H1 (cell line): ENCODE results near the gene LUM. TPM values are rescaled to one million over a fixed set of nuclear protein-coding genes. Genes with fewer than 3 reads are reported as not detected.

ENCODE experiments used
- polyA plus RNA-seq, 7 experiments: library from polyadenylated mRNA; depleted of rRNA in 3 of 7; stranded (reverse) in 5 of 7; unstranded in 2 of 7; fragments of >200 nt in 5 of 7; fragments of 200-250 nt in 2 of 7; gene quantifications; 1 replicate in 5 of 7; 2 replicates in 1 of 7; 4 replicates in 1 of 7; pipeline versions ENCODE4 v1.2.1 to v1.2.3, GENCODE V29; 2011 to 2013; ENCODE audit warnings: missing spikeins in 2 of 7, mixed read lengths in 2 of 7
- total RNA-seq: library from RNA; stranded (reverse); fragmentation: NEBNext Ultra II Directional; extraction: Animal tissue kit (Norgen Biotek cat#: 25700); gene quantifications from 2 replicates; pipeline ENCODE4 v1.2.1, GENCODE V29; 2021

Gene LUM
- total and polyA plus RNA-seq, 2 of the 8 experiments (the other 6 are each of a cell fraction or from before 2014, with no cell fraction given), result not detected

Other genes starting within 250 kb of the LUM start
- gene CCER1, start 156.3 kb downstream of the LUM start, total RNA-seq, result not detected in 2 replicates
- not detected in 2 replicates for gene CCER1, start 156.3 kb downstream of the LUM start, polyA plus RNA-seq (2011; rRNA removed)
- gene EPYC, start 106.5 kb downstream of the LUM start, total RNA-seq, result not detected in 2 replicates
- gene EPYC, start 106.5 kb downstream of the LUM start, polyA plus RNA-seq (2011; rRNA removed), result not detected in 2 replicates
- gene KERA, start 53.5 kb downstream of the LUM start, total RNA-seq, result not detected in 2 replicates
- gene KERA, start 53.5 kb downstream of the LUM start, polyA plus RNA-seq (2011; rRNA removed), result not detected in 2 replicates
- gene DCN, start 71.3 kb upstream of the LUM start, total RNA-seq, result not detected in 2 replicates
- not detected in 2 replicates for gene DCN, start 71.3 kb upstream of the LUM start, polyA plus RNA-seq (2011; rRNA removed)